HepG2 (cell line): ENCODE measurements around the gene PLD1. TPM values are rescaled to one million over a fixed set of nuclear protein-coding genes. Genes with fewer than 3 reads are reported as not detected.

Experiments used
- ATAC-seq: fragments of 200-7000 bp; cut with Tn5 transposase; 3 replicates; pipeline ENCODE4 v1.9.1; 2020; ENCODE audit warnings: mild to moderate bottlenecking, moderate library complexity
- BruUV-seq: library from RNA; stranded (reverse); fragments of 400-500 nt; replicated peaks from 2 replicates; lab custom pipeline; 2021; lab: Mats Ljungman, UMichigan
- CTCF ChIA-PET: fragments of 300-600 bp; formaldehyde crosslinking; extraction: SDS; loops from one replicate; lab custom pipeline; 2021; ENCODE audit warnings: low total read pairs, inconsistent platforms, low intra/inter-chr PET ratio; lab: Yijun Ruan, JAX
- POLR2A ChIA-PET: fragments of 350-600 bp; sonication (Branson Sonifier 250); formaldehyde crosslinking; loops from one replicate; lab custom pipeline; 2020; ENCODE audit warnings: antibody characterized with exemption, inconsistent platforms; lab: Yijun Ruan, JAX
- DNase-seq: peaks from one replicate; pipeline ENCODE4 v3.0.0-alpha.2; 2015; ENCODE audit warnings: low spot score
- FAIRE-seq: peaks from 3 replicates; lab custom pipeline; 2011; peaks lifted over from hg19 to GRCh38; lab: Jason Lieb, UNC
- H2AFZ ChIP-seq: one replicate; pipeline ENCODE4 v1.6.1; 2011; ENCODE audit warnings: low read length, inconsistent platforms
- H3K27ac ChIP-seq: fragments of 300-600 bp; 3 replicates; pipeline ENCODE4 v1.8.0; 2011; ENCODE audit warnings: mixed run types, mild to moderate bottlenecking, mixed read lengths, low read length, inconsistent platforms; ENCODE audit not compliant: insufficient read depth; ENCODE audit errors: extremely low read length
- H3K27me3 ChIP-seq, 2 experiments: fragments of 200-600 bp in 1 of 2; 2 replicates in 1 of 2; 3 replicates in 1 of 2; pipeline versions ENCODE4 v1.6.0 to v1.8.0; 2011; ENCODE audit warnings: low read length in 2 of 2, mild to moderate bottlenecking in 2 of 2, moderate library complexity in 2 of 2, inconsistent platforms in 1 of 2; ENCODE audit not compliant: insufficient read depth in 2 of 2, control insufficient read depth in 1 of 2
- H3K36me3 ChIP-seq, 2 experiments: fragments of 200-600 bp in 1 of 2; replicated peaks in 1 of 2; 2 replicates in 1 of 2; 3 replicates in 1 of 2; pipeline versions ENCODE4 v1.5.1 to v1.8.0; 2011; ENCODE audit warnings: low read length in 2 of 2, inconsistent platforms in 1 of 2; ENCODE audit not compliant: insufficient read depth in 2 of 2, control insufficient read depth in 1 of 2
- H3K4me1 ChIP-seq: 2 replicates; pipeline ENCODE4 v1.5.1; 2012; ENCODE audit warnings: low read length, inconsistent platforms; ENCODE audit not compliant: insufficient read depth
- H3K4me2 ChIP-seq: 2 replicates; pipeline ENCODE4 v1.6.0; 2011; ENCODE audit warnings: low read depth, low read length, inconsistent platforms
- H3K4me3 ChIP-seq, 3 experiments: fragments of 200-600 bp in 1 of 3; sonication (generic), shearing (Covaris generic) in 1 of 3; replicated peaks in 1 of 3; 2 replicates each; pipeline ENCODE4 v1.5.1; 2011 to 2016; ENCODE audit warnings: low read length in 3 of 3, inconsistent platforms in 2 of 3, low read depth in 2 of 3, mild to moderate bottlenecking in 2 of 3, control low read depth in 1 of 3, mixed read lengths in 1 of 3; ENCODE audit not compliant: insufficient read depth in 1 of 3
- H3K79me2 ChIP-seq: one replicate; pipeline ENCODE4 v1.6.1; 2011; ENCODE audit warnings: low read length, inconsistent platforms; ENCODE audit not compliant: insufficient read depth
- H3K9ac ChIP-seq: 2 replicates; pipeline ENCODE4 v1.6.0; 2011; ENCODE audit warnings: mild to moderate bottlenecking, low read depth, low read length, inconsistent platforms; ENCODE audit not compliant: insufficient read depth
- H3K9me3 ChIP-seq: 2 replicates; pipeline ENCODE4 v1.5.1; 2012; ENCODE audit warnings: mild to moderate bottlenecking, low read length
- H4K20me1 ChIP-seq: 2 replicates; pipeline ENCODE4 v1.6.0; 2011; ENCODE audit warnings: inconsistent platforms, mild to moderate bottlenecking, low read length, moderate library complexity; ENCODE audit not compliant: insufficient read depth
- FLYWCH1 ChIP-seq: sonication (generic); formaldehyde crosslinking; IDR thresholded peaks from 2 replicates; pipeline ENCODE4 v1.8.1; 2023; ENCODE audit warnings: mild to moderate bottlenecking, missing genetic modification reagents
- IRF2 ChIP-seq: IDR thresholded peaks from 2 replicates; pipeline ENCODE4 v1.6.1; 2018; ENCODE audit warnings: missing genetic modification reagents, missing compliant biosample characterization
- NFE2L1 ChIP-seq: sonication (generic); formaldehyde crosslinking; IDR thresholded peaks from 2 replicates; pipeline ENCODE4 v1.4.0; 2020; ENCODE audit warnings: missing genetic modification reagents, mild to moderate bottlenecking, borderline replicate concordance
- POLR2G ChIP-seq: fragments of 200-400 bp; formaldehyde crosslinking; IDR thresholded peaks from 2 replicates; pipeline ENCODE4 v1.6.1; 2018; ENCODE audit warnings: mild to moderate bottlenecking, low read depth, low read length, moderate library complexity
- RBM22 ChIP-seq: fragments of 200-400 bp; formaldehyde crosslinking; optimal IDR thresholded peaks from 2 replicates; pipeline ENCODE3; 2017; ENCODE audit warnings: mild to moderate bottlenecking, low read length, moderate library complexity
- SRF ChIP-seq: IDR thresholded peaks from 2 replicates; pipeline ENCODE4 v1.6.1; 2011; ENCODE audit warnings: mild to moderate bottlenecking, low read depth, low read length, moderate library complexity
- TRIM24 ChIP-seq: sonication (generic); formaldehyde crosslinking; IDR thresholded peaks from 2 replicates; pipeline ENCODE4 v1.8.0; 2022; ENCODE audit warnings: mild to moderate bottlenecking, missing genetic modification reagents
- ZBTB20 ChIP-seq: sonication (generic); formaldehyde crosslinking; IDR thresholded peaks from 2 replicates; pipeline ENCODE4 v1.8.1; 2023; ENCODE audit warnings: missing genetic modification reagents, low read depth, mild to moderate bottlenecking, borderline replicate concordance
- ZMYM4 ChIP-seq: sonication (generic); formaldehyde crosslinking; IDR thresholded peaks from 2 replicates; pipeline ENCODE4 v1.8.1; 2023; ENCODE audit warnings: mild to moderate bottlenecking, missing genetic modification reagents
- ZNF329 ChIP-seq: sonication (generic); formaldehyde crosslinking; IDR thresholded peaks from 2 replicates; pipeline ENCODE4 v1.9.0; 2021; ENCODE audit warnings: low read depth, mild to moderate bottlenecking, missing genetic modification reagents
- ZNF343 ChIP-seq: sonication (generic); formaldehyde crosslinking; IDR thresholded peaks from 2 replicates; pipeline ENCODE4 v1.4.0; 2020; ENCODE audit warnings: mild to moderate bottlenecking, missing genetic modification reagents
- ZNF652 ChIP-seq: IDR thresholded peaks from 2 replicates; pipeline ENCODE4 v1.6.1; 2016; ENCODE audit warnings: low read depth, borderline replicate concordance
- WGBS: methylation state at CpG from one replicate; pipeline ENCODE4 v1.1.6; 2017; ENCODE audit warnings: low lambda C conversion rate; 5-methylcytosine and 5-hydroxymethylcytosine counted together
- in situ Hi-C: cut with HindIII; loops from 2 replicates; pipeline ENCODE4 v1.10.0; 2017; ENCODE audit warnings: low pct_unique_long_range_greater_than_20kb; ENCODE audit not compliant: extremely low pct_ligation_motif_present
- intact Hi-C: fragments of 100-400 bp; cut with micrococcal nuclease; formaldehyde crosslinking; loops from one replicate; pipeline ENCODE4 v1.10.0; 2022; ENCODE audit not compliant: unreplicated experiment
- polyA plus RNA-seq, 8 experiments: library from polyadenylated mRNA; depleted of rRNA in 3 of 8; stranded (reverse) in 7 of 8; unstranded in 1 of 8; fragments of >200 nt; fragmentation: Illumina TruSeq in 4 of 8; extraction: Trizol in 4 of 8; gene quantifications; 2 replicates each; pipeline versions ENCODE4 v1.2.1 to v1.2.3, GENCODE V29; 2011 to 2016; ENCODE audit warnings: low read depth in 4 of 8, missing spikeins in 1 of 8, mixed read lengths in 1 of 8; ENCODE audit not compliant: insufficient read depth in 1 of 8
- total RNA-seq, 5 experiments: library from RNA; depleted of rRNA; stranded (reverse); fragments of >200 nt; fragmentation: Illumina TruSeq; extraction: Trizol; gene quantifications; 2 replicates each; pipeline ENCODE4 v1.2.3, GENCODE V29; 2016; ENCODE audit warnings: low read depth in 1 of 5
- TF ChIP-seq, protein P1 (sequence below): sonication (generic); formaldehyde crosslinking; conservative IDR thresholded peaks from 2 replicates; pipeline ENCODE4 v1.8.0; 2022; ENCODE audit warnings: mild to moderate bottlenecking, moderate library complexity, missing genetic modification reagents
- TF ChIP-seq, protein P2 (sequence below): IDR thresholded peaks from 2 replicates; pipeline ENCODE4 v1.6.1; 2016; ENCODE audit warnings: missing genetic modification reagents, missing compliant biosample characterization
- TF ChIP-seq, protein P3 (sequence below): IDR thresholded peaks from 2 replicates; pipeline ENCODE4 v1.6.1; 2016; ENCODE audit warnings: low read depth
- TF ChIP-seq, protein P4 (sequence below): sonication (generic); formaldehyde crosslinking; IDR thresholded peaks from 2 replicates; pipeline ENCODE4 v1.5.0; 2020; ENCODE audit warnings: missing genetic modification reagents, mild to moderate bottlenecking, borderline replicate concordance
- TF ChIP-seq, protein P5 (sequence below): sonication (generic); formaldehyde crosslinking; IDR thresholded peaks from 2 replicates; pipeline ENCODE4 v1.4.0; 2020; ENCODE audit warnings: mild to moderate bottlenecking, missing genetic modification reagents

PLD1 gene
- total and polyA plus RNA-seq, 2 of the 13 experiments (the other 11 are each of a cell fraction or from before 2014, with no cell fraction given), result 27.1 to 59.4 TPM

DNA sequence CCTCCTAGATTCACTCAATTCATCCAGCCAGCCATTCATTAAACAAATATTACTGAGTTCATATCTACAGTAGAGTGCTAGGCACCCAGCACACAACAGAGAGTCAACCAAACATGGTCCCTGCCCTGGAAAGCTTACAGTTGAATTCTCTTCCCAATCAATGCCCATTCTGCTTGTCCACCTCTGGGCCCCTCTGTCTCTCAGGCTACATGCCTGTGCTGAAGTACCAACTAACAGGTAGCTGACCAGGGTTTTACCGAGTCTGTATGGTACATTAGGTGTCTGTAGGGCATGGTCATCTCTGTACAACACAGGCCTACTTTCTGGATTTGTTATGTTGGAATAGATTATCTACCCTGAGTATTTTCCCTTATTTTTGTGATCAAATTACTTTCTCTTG, 23.3 kb downstream of the PLD1 start:
- in situ Hi-C loops (no loop called here), intact Hi-C loops (no loop called here)
- peaks cover 5 to 22% of the 10 kb centered on the region in 2 experiments for H3K36me3 ChIP-seq
- no peak overlapping the region for H3K27ac ChIP-seq
- H3K79me2 ChIP-seq, result peaks cover 91% of the 10 kb centered on the region
- CTCF ChIA-PET, result no interaction called here
- H2AFZ ChIP-seq, result no peak overlapping the region
- H3K9me3 ChIP-seq, result no peaks in the 10 kb centered on the region
- peaks cover 95% of the 10 kb centered on the region for H3K4me1 ChIP-seq
- FAIRE-seq (no peak), ATAC-seq (no peak), DNase-seq (no peak)
- no peak for TF ChIP-seq ZMYM4 (CRISPR knock-in tag)
- TF ChIP-seq, protein P1, sequence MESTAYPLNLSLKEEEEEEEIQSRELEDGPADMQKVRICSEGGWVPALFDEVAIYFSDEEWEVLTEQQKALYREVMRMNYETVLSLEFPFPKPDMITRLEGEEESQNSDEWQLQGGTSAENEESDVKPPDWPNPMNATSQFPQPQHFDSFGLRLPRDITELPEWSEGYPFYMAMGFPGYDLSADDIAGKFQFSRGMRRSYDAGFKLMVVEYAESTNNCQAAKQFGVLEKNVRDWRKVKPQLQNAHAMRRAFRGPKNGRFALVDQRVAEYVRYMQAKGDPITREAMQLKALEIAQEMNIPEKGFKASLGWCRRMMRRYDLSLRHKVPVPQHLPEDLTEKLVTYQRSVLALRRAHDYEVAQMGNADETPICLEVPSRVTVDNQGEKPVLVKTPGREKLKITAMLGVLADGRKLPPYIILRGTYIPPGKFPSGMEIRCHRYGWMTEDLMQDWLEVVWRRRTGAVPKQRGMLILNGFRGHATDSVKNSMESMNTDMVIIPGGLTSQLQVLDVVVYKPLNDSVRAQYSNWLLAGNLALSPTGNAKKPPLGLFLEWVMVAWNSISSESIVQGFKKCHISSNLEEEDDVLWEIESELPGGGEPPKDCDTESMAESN (CRISPR knock-in tag), result no peak
- no peak for TF ChIP-seq ZNF343 (CRISPR knock-in tag)
- TF ChIP-seq ZNF329, result no peak
- TF ChIP-seq, protein P2, sequence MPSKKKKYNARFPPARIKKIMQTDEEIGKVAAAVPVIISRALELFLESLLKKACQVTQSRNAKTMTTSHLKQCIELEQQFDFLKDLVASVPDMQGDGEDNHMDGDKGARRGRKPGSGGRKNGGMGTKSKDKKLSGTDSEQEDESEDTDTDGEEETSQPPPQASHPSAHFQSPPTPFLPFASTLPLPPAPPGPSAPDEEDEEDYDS (CRISPR knock-in tag), result no peak
- no peak for TF ChIP-seq IRF2 (CRISPR knock-in tag)
- TF ChIP-seq SRF, result no peak
- no peak for TF ChIP-seq FLYWCH1 (CRISPR knock-in tag)
- TF ChIP-seq POLR2G, result peak; percentile 36; the same call in 1 of the 2 replicates
- TF ChIP-seq ZNF652, result no peak
- TF ChIP-seq NFE2L1, result no peak
- no peak for TF ChIP-seq ZBTB20
- TF ChIP-seq, protein P3, sequence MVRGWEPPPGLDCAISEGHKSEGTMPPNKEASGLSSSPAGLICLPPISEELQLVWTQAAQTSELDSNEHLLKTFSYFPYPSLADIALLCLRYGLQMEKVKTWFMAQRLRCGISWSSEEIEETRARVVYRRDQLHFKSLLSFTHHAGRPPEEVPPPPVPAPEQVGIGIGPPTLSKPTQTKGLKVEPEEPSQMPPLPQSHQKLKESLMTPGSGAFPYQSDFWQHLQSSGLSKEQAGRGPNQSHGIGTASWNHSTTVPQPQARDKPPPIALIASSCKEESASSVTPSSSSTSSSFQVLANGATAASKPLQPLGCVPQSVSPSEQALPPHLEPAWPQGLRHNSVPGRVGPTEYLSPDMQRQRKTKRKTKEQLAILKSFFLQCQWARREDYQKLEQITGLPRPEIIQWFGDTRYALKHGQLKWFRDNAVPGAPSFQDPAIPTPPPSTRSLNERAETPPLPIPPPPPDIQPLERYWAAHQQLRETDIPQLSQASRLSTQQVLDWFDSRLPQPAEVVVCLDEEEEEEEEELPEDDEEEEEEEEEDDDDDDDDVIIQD (CRISPR knock-in tag), result no peak
- TF ChIP-seq RBM22, result peak; percentile 95
- TF ChIP-seq, protein P4, sequence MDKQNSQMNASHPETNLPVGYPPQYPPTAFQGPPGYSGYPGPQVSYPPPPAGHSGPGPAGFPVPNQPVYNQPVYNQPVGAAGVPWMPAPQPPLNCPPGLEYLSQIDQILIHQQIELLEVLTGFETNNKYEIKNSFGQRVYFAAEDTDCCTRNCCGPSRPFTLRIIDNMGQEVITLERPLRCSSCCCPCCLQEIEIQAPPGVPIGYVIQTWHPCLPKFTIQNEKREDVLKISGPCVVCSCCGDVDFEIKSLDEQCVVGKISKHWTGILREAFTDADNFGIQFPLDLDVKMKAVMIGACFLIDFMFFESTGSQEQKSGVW (CRISPR knock-in tag), result no peak
- TF ChIP-seq TRIM24, result no peak
- TF ChIP-seq, protein P5, sequence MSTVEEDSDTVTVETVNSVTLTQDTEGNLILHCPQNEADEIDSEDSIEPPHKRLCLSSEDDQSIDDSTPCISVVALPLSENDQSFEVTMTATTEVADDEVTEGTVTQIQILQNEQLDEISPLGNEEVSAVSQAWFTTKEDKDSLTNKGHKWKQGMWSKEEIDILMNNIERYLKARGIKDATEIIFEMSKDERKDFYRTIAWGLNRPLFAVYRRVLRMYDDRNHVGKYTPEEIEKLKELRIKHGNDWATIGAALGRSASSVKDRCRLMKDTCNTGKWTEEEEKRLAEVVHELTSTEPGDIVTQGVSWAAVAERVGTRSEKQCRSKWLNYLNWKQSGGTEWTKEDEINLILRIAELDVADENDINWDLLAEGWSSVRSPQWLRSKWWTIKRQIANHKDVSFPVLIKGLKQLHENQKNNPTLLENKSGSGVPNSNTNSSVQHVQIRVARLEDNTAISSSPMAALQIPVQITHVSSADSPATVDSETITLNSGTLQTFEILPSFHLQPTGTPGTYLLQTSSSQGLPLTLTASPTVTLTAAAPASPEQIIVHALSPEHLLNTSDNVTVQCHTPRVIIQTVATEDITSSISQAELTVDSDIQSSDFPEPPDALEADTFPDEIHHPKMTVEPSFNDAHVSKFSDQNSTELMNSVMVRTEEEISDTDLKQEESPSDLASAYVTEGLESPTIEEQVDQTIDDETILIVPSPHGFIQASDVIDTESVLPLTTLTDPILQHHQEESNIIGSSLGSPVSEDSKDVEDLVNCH (CRISPR knock-in tag), result no peak
- no TSS peak for BruUV-seq
- WGBS, result 100% methylated on average over 1 of the region's 1 CpG
- H4K20me1 ChIP-seq, result peaks cover 35% of the 10 kb centered on the region
- no peak overlapping the region for H3K9ac ChIP-seq
- POLR2A ChIA-PET, result no interaction called here
- no peaks in the 10 kb centered on the region for H3K27me3 ChIP-seq
- H3K4me2 ChIP-seq, result no peak overlapping the region
- no peak overlapping the region for H3K4me3 ChIP-seq
